Measurements from ENCODE around the gene SUFU. TPM values are rescaled to one million over a fixed set of nuclear protein-coding genes. Genes with fewer than 3 reads are reported as not detected.

Gene SUFU
- total RNA-seq, 1 experiment from 2014 or later, result 9.7 TPM

- DNase-seq (ENCODE audit: low read depth), result no peak
Measured at GRCh38 chr10:102617041-102617440, 113.3 kb downstream of the SUFU start.

DNA sequence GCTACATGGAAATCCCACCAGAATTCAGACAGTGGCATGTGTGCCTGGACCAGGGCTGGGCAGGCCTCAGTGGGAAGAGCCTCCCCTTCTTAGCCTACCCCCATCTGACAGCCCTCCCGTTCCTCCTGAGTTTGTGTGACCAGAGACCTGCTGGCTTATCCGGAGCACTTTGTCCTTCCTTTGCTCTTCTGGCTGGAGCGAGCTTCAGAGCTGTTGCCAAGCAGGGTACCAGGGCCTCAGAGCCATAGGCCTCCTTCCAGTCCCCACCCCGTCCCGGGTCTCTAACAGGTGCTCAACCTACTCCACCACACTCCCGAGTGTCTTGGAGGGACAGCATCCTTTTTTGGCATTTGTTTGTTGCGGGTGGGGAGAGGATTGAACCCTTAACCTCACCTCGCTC, 114.0 kb downstream of the SUFU start:
- DNase-seq (ENCODE audit: low read depth), result no peak

GRCh38 chr10:102619281-102619981, 115.7 kb downstream of the SUFU start:
- DNase-seq (ENCODE audit: low read depth), result no peak

GRCh38 chr10:102620138-102620590, 116.4 kb downstream of the SUFU start:
- no peak for DNase-seq (ENCODE audit: low read depth)

DNA sequence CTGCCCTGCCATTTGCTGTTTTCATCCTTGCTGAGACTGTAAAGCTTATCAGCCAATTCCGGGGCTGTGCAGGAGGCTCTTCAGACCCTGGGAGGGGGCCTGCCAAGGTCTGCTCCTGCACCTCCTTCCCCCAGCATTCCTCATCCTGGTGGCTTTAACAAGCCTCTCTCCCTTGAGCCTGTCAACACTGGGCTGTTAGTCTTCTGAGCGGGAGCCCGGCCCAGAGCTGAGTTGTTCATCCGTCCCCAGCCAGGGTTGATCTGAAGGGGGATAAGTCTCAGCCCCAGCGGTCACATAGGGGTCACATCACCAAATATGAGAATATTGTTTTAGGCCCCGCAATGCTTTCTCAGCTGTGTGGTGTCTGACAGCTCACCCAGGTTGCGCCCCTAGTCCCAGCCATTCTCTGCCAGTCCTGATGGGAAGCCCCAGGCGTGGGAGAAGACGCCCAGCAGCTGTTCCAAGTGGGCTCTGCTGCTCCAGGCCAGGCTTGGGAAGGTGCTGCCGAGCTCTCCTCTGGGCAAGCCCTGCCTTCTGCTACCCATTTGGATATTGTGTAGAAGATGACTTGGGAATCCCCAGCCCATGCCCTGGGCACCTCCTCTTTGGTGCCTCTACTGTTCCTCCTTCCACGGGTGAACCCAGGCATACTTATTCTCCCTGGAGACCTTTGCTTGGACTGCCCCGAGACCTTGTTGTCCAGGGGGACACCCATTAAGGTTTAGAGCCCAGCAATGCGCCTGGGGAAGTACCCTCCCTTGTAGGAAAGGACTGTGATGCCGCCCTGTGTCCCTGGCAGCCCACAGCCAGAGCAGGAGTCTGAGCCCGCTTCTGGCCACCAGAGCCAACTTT, 117.0 kb downstream of the SUFU start:
- DNase-seq (ENCODE audit: low read depth), result no peak

- no peak for DNase-seq (ENCODE audit: low read depth)
Measured at GRCh38 chr10:102621443-102622325, 117.9 kb downstream of the SUFU start.

GRCh38 chr10:102624094-102624493, 120.3 kb downstream of the SUFU start:
- no peak for DNase-seq (ENCODE audit: low read depth)

DNA sequence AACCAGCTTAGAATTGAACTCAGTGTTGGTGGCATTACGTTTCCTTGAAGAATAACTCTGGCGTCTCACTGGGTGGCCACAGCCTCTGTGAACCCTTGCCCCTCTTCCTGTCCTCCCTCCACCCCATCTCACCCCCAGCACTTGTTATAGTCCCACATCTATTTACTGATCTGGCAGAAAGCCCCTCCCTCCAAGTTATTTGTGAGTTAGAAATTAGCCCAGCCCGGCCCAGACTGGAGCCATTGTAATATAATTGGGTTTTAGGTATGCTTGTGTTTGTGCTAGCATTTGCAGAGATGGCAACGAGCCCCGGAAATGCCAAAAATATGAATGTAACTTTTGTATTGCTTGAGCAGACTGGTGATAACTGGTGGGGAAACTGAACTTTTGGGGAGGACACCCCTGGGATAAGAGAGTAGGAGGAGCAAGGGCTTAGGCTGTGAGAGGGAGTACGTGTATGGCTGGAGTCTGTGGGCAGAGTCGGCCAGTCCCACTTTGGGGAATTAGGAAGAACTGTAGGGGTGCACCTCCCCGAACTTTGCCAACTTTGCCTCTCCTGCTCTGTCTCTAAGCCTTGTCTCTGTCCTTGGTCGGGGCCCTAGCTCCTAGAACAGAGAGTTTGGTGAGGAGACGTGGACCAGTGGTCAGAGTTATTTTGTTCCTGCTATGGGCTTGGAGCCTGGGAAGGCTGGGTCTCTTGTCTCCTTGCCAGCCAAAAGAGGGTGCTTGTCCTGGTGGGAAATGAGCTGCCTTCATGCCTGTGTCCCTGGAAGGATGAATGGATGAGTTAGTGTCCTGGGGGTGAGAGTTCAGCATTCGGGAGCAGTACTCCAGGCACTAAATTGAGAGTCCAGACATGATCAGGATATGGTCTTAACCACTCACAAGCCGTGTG, 121.2 kb downstream of the SUFU start:
- DNase-seq (ENCODE audit: low read depth), result no peak

GRCh38 chr10:102626026-102626685, 122.4 kb downstream of the SUFU start:
- DNase-seq (ENCODE audit: low read depth), result no peak

DNA sequence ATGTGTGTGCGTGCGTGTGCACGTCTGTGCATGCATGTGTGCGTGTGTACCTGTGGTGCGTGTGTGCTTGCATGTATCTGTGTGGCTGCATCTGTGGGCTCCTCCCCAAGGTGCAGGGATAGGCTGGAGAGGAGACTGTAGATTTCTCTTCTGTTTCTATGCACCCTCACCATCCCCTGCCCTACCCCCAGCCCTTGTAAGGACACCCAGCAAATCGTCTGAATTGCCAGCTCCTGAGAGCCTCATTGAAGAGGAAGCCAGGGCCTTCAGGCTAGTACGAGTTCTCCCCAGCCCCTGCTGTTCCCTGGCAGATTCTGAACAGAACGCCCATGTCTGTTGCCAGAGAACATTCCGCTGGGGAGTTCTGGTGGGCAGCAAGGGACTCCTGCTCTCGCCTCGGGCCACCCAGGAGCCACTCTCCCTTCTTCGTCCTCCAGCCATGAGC, 123.5 kb downstream of the SUFU start:
- no peak for DNase-seq (ENCODE audit: low read depth)

DNA sequence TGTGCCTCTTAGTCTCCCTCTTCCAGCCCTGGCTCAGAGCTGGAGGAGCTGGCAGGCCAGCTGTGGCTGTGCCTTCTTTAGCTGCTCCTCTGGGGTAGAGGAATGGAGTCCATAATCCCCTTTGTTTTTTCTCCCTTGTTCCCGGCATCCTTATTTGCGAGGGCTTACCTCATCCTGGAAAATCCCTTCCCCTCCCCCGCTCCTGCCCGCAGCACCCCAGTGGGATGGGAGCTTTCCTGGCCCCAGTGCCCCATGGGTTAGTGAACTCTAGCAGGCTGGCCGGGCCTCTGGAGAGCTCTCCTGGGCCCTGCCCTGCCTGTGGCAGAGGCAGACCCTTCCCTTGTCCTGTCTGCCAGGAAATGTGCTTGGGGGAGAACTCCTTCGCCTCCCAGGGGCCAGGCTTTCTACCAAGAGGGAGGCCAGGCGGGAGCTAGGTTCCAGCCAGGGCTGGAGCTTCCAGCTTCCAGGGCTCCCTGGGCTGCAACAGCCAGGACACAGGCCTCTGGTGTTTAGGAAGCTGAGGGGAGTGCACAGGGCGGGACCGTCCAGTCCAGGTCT, 124.0 kb downstream of the SUFU start:
- no peak for DNase-seq (ENCODE audit: low read depth)

- DNase-seq (ENCODE audit: low read depth), result peak; percentile 43
Measured at GRCh38 chr10:102628451-102628911, 124.7 kb downstream of the SUFU start.

- DNase-seq (ENCODE audit: low read depth), result peak; percentile 98
Measured at GRCh38 chr10:102629661-102630614, 126.2 kb downstream of the SUFU start.

GRCh38 chr10:102630663-102631062, 126.9 kb downstream of the SUFU start:
- no peak for DNase-seq (ENCODE audit: low read depth)

DNA sequence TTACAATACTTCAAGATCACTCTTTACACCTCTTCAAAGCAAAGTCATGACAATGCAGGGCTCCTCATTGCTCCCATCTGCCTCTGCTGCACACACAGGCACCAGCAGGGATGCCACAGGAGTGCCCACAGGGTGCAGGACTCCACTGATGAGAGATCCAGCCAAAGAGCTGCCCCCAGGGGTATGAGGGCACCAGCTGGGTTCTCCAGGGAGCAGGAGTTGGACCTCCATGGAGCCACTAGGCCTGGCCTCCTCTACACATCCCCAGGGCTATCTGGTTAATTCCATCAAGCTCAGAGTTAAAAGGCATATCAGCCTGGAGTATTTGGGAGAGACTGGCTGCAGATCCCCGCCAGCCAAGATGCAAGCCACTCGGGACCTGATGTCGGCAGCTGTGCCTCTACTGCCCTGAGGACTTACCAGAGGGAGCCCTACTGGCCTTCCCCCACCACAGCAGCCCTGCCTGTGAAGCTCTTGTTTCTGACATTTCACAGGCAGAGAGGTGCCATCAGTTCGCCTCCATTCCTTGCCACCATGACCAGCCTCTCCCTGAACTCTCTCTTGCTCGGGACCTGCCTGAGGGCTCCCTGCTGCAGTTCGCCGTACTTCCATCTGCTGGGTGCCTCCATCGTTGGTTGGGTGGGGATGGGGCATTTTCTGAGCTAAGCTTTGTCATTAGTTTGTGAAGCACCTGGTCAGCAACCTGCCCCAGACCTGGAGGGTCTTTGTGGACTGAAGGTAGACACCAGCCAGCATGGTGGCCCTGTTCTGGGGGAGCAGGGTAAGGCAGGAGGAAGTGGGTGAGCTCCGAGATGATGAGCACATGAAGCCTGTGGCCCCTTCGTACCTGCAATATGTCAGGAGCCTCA, 128.0 kb downstream of the SUFU start:
- no peak for DNase-seq (ENCODE audit: low read depth)

- DNase-seq (ENCODE audit: low read depth), result peak; percentile 75
Measured at GRCh38 chr10:102632394-102633111, 128.8 kb downstream of the SUFU start.

DNA sequence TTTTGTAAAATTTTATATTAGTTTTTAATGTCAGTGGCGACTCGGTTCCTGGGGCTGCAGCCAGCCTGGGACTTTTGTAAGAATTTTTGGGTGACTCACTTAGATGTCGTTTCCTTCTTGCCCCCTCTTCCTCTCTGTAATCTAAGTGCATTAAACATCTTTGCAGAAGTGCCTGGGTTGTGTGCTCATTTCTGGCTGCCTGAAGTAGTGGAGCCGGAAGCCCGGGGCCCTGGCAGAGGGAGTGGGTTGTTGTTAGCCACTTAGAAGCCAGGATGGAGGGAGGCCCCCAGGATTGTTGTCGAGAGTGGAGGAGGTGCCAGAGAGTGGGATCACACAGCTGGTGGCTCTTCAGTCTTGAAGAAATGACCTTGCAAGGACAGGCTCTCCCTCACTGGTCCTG, 129.5 kb downstream of the SUFU start:
- DNase-seq (ENCODE audit: low read depth), result peak; percentile 93
